MM.1S (cell line): ENCODE data around the gene SLC25A24.
"Not testable (repeated sequence)": the region's sequence is repeated elsewhere in the genome, so short reads cannot be mapped to it uniquely, and the experiment has no call there.

Experiments
- DNase-seq: peaks from one replicate; pipeline ENCODE4 v3.0.0-alpha.2; 2015
- H2AFZ ChIP-seq: fragments of 300-600 bp; sonication (generic); 2 replicates; pipeline ENCODE4 v1.6.0; 2016; ENCODE audit warnings: antibody characterized with exemption, low read length
- H3F3A ChIP-seq: fragments of 300-600 bp; sonication (generic); 2 replicates; pipeline ENCODE4 v1.6.1; 2016; ENCODE audit warnings: mild to moderate bottlenecking, antibody characterized with exemption, low read length, moderate library complexity, mixed read lengths; ENCODE audit not compliant: insufficient read depth
- H3K27ac ChIP-seq: fragments of 300-600 bp; sonication (generic); 2 replicates; pipeline ENCODE4 v1.5.1; 2016; ENCODE audit warnings: mild to moderate bottlenecking, low read length
- H3K27me3 ChIP-seq: fragments of 300-600 bp; sonication (generic); replicated peaks from 2 replicates; pipeline ENCODE4 v1.6.0; 2016; ENCODE audit warnings: low read length; ENCODE audit not compliant: insufficient read depth
- H3K36me3 ChIP-seq: fragments of 300-600 bp; sonication (generic); replicated peaks from 2 replicates; pipeline ENCODE4 v1.6.1; 2016; ENCODE audit warnings: mild to moderate bottlenecking, low read length, mixed read lengths; ENCODE audit not compliant: insufficient read depth
- H3K4me1 ChIP-seq: fragments of 300-600 bp; sonication (generic); 2 replicates; pipeline ENCODE4 v1.6.1; 2016; ENCODE audit warnings: low read length, mixed read lengths
- H3K4me2 ChIP-seq: fragments of 300-600 bp; sonication (generic); 2 replicates; pipeline ENCODE4 v1.6.0; 2016; ENCODE audit warnings: low read depth, low read length
- H3K4me3 ChIP-seq: fragments of 300-600 bp; sonication (generic); 2 replicates; pipeline ENCODE4 v1.5.1; 2016; ENCODE audit warnings: low read length, mixed read lengths
- H3K79me2 ChIP-seq: fragments of 300-600 bp; sonication (generic); 2 replicates; pipeline ENCODE4 v1.6.1; 2016; ENCODE audit warnings: mixed run types, low read length, mixed read lengths
- H3K9ac ChIP-seq: fragments of 300-600 bp; sonication (generic); 2 replicates; pipeline ENCODE4 v1.6.1; 2016; ENCODE audit warnings: low read length, mixed read lengths
- H3K9me2 ChIP-seq: fragments of 300-600 bp; sonication (generic); replicated peaks from 2 replicates; pipeline ENCODE4 v1.6.1; 2016; ENCODE audit warnings: mild to moderate bottlenecking, low read length, mixed read lengths; ENCODE audit not compliant: insufficient read depth
- H3K9me3 ChIP-seq: fragments of 300-600 bp; sonication (generic); replicated peaks from 2 replicates; pipeline ENCODE4 v1.6.1; 2016; ENCODE audit warnings: mild to moderate bottlenecking, low read length, mixed read lengths; ENCODE audit not compliant: insufficient read depth
- H4K20me1 ChIP-seq: fragments of 300-600 bp; sonication (generic); 2 replicates; pipeline ENCODE4 v1.6.1; 2016; ENCODE audit warnings: mild to moderate bottlenecking, low read length, moderate library complexity, mixed read lengths; ENCODE audit not compliant: insufficient read depth
- CTCF ChIP-seq: fragments of 300-600 bp; sonication (generic); IDR thresholded peaks from 2 replicates; pipeline ENCODE4 v1.5.1; 2016; ENCODE audit warnings: antibody characterized with exemption, low read length, mixed read lengths
- EZH2 ChIP-seq: fragments of 300-600 bp; sonication (generic); optimal IDR thresholded peaks from 2 replicates; pipeline ENCODE3; 2017; ENCODE audit warnings: low read depth, mild to moderate bottlenecking, antibody characterized with exemption, low read length, mixed read lengths
- EZH2phosphoT487 ChIP-seq: fragments of 300-600 bp; sonication (generic); IDR thresholded peaks from 2 replicates; pipeline ENCODE4 v1.6.1; 2018; ENCODE audit warnings: antibody characterized with exemption, low read length

Gene SLC25A24

GRCh38 chr1:108208724-108209446 lies 8.7 kb upstream of the SLC25A24 start:
- Histone ChIP-seq H3K9me3 (no peaks in the 10 kb centered on the region), H3K4me1 (no peaks in the 10 kb centered on the region), H3K4me2 (no peak overlapping the region), H3K79me2 (no peaks in the 10 kb centered on the region), H3K27me3 (no peaks in the 10 kb centered on the region), H3K4me3 (no peak overlapping the region), H4K20me1 (no peaks in the 10 kb centered on the region), H3K9ac (no peak overlapping the region), H3K36me3 (no peaks in the 10 kb centered on the region), H3K27ac (no peak overlapping the region), H3K9me2 (no peaks in the 10 kb centered on the region), H3F3A (no peaks in the 10 kb centered on the region), H2AFZ (no peak overlapping the region)
- DNase-seq, result no peak
- TF ChIP-seq EZH2phosphoT487 (no peak), CTCF (no peak), EZH2 (no peak)

- H4K20me1 ChIP-seq, H3K4me1 ChIP-seq, H3K9ac ChIP-seq, H3K27me3 ChIP-seq, H2AFZ ChIP-seq, H3K36me3 ChIP-seq, H3K79me2 ChIP-seq, H3K4me2 ChIP-seq, H3K9me2 ChIP-seq, H3K4me3 ChIP-seq, H3F3A ChIP-seq, DNase-seq, H3K9me3 ChIP-seq, H3K27ac ChIP-seq: not testable (repeated sequence)
Measured at GRCh38 chr1:108203582-108203981, 3.4 kb upstream of the SLC25A24 start.

GRCh38 chr1:108201687-108202086 lies 1.5 kb upstream of the SLC25A24 start:
- peaks cover 7% of the 10 kb centered on the region for H3F3A ChIP-seq
- no peaks in the 10 kb centered on the region for H4K20me1 ChIP-seq
- H3K27ac ChIP-seq, result no peak overlapping the region
- H3K27me3 ChIP-seq, result no peaks in the 10 kb centered on the region
- H3K4me1 ChIP-seq, result peaks cover 7% of the 10 kb centered on the region
- no peak overlapping the region for H3K9ac ChIP-seq
- no peaks in the 10 kb centered on the region for H3K9me3 ChIP-seq
- DNase-seq, result no peak
- peaks cover 20% of the 10 kb centered on the region for H3K79me2 ChIP-seq
- H3K9me2 ChIP-seq, result no peaks in the 10 kb centered on the region
- no peak overlapping the region for H3K4me2 ChIP-seq
- no peak overlapping the region for H2AFZ ChIP-seq
- no peaks in the 10 kb centered on the region for H3K36me3 ChIP-seq
- TF ChIP-seq EZH2 (no peak), CTCF (no peak), EZH2phosphoT487 (no peak)
- no peak overlapping the region for H3K4me3 ChIP-seq

GRCh38 chr1:108200687-108201051 lies 526 bp upstream of the SLC25A24 start:
- Histone ChIP-seq H3K27ac (peak overlapping the region; percentile 61; the same call in 1 of the 2 replicates), H2AFZ (peak overlapping the region; percentile 91), H3K27me3 (no peaks in the 10 kb centered on the region), H3K4me3 (peak overlapping the region; percentile 93), H3K79me2 (peaks cover 25% of the 10 kb centered on the region), H3K4me2 (peak overlapping the region; percentile 66), H4K20me1 (no peaks in the 10 kb centered on the region), H3K4me1 (peaks cover 7% of the 10 kb centered on the region), H3K9me2 (no peaks in the 10 kb centered on the region), H3K9me3 (no peaks in the 10 kb centered on the region), H3K9ac (peak overlapping the region; percentile 45; the same call in 1 of the 2 replicates), H3F3A (peaks cover 7% of the 10 kb centered on the region), H3K36me3 (no peaks in the 10 kb centered on the region)
- TF ChIP-seq EZH2 (no peak), CTCF (peak; percentile 36), EZH2phosphoT487 (no peak)
- peak; percentile 45 for DNase-seq
